HepG2 (cell line): ENCODE results near the gene GDF15. TPM values are rescaled to one million over a fixed set of nuclear protein-coding genes. Genes with fewer than 3 reads are reported as not detected.
A peak's percentile ranks its signal among the peaks of the same experiment; 100 is the strongest.

Experiments used
- BRD4 ChIP-seq: sonication (generic); formaldehyde crosslinking; IDR thresholded peaks from 2 replicates; pipeline ENCODE4 v1.4.0; 2020; ENCODE audit warnings: missing genetic modification reagents
- CEBPG ChIP-seq: IDR thresholded peaks from 2 replicates; pipeline ENCODE4 v1.6.1; 2016
- CHCHD3 ChIP-seq: sonication (generic); formaldehyde crosslinking; IDR thresholded peaks from 2 replicates; pipeline ENCODE4 v1.8.0; 2022; ENCODE audit warnings: mild to moderate bottlenecking, missing genetic modification reagents, moderate library complexity
- DNMT3B ChIP-seq: conservative IDR thresholded peaks from 2 replicates; pipeline ENCODE4 v1.6.1; 2016; ENCODE audit warnings: missing biosample characterization, control low read depth
- FOXK2 ChIP-seq: fragments of 450-650 bp; IDR thresholded peaks from 2 replicates; pipeline ENCODE4 v1.6.1; 2016
- FUBP1 ChIP-seq: sonication (generic); formaldehyde crosslinking; IDR thresholded peaks from 2 replicates; pipeline ENCODE4 v1.5.1; 2020; ENCODE audit warnings: missing genetic modification reagents, mild to moderate bottlenecking, borderline replicate concordance
- HNRNPLL ChIP-seq: fragments of 200-400 bp; formaldehyde crosslinking; IDR thresholded peaks from 2 replicates; pipeline ENCODE4 v1.6.1; 2017; ENCODE audit warnings: mild to moderate bottlenecking, low read depth, low read length; ENCODE audit not compliant: poor library complexity, severe bottlenecking
- LBX2 ChIP-seq: sonication (generic); formaldehyde crosslinking; IDR thresholded peaks from 2 replicates; pipeline ENCODE4 v1.5.0; 2020; ENCODE audit warnings: missing genetic modification reagents, mild to moderate bottlenecking, borderline replicate concordance
- LRRFIP1 ChIP-seq: sonication (generic); formaldehyde crosslinking; conservative IDR thresholded peaks from 2 replicates; pipeline ENCODE4 v1.4.0; 2020; ENCODE audit warnings: missing genetic modification reagents
- POGK ChIP-seq: sonication (generic); formaldehyde crosslinking; conservative IDR thresholded peaks from 2 replicates; pipeline ENCODE4 v1.8.0; 2022; ENCODE audit warnings: mild to moderate bottlenecking, moderate library complexity, missing genetic modification reagents
- SNAPC2 ChIP-seq: sonication (generic); formaldehyde crosslinking; IDR thresholded peaks from 2 replicates; pipeline ENCODE4 v1.8.1; 2022; ENCODE audit warnings: mild to moderate bottlenecking, missing genetic modification reagents
- STAT6 ChIP-seq: sonication (generic); formaldehyde crosslinking; IDR thresholded peaks from 2 replicates; pipeline ENCODE4 v1.4.0; 2020; ENCODE audit warnings: missing genetic modification reagents, mild to moderate bottlenecking, borderline replicate concordance
- TAF15 ChIP-seq: fragments of 200-400 bp; formaldehyde crosslinking; IDR thresholded peaks from one replicate; pipeline ENCODE4 v1.6.1; 2018; ENCODE audit warnings: mild to moderate bottlenecking, low read depth, low read length; ENCODE audit not compliant: poor library complexity, severe bottlenecking
- TFDP1 ChIP-seq: IDR thresholded peaks from 2 replicates; pipeline ENCODE4 v1.6.1; 2016; ENCODE audit warnings: missing compliant biosample characterization, missing genetic modification reagents, borderline replicate concordance
- TP53 ChIP-seq: sonication (generic); formaldehyde crosslinking; conservative IDR thresholded peaks from 2 replicates; pipeline ENCODE4 v1.4.0; 2020; ENCODE audit warnings: missing genetic modification reagents
- ZFP36L1 ChIP-seq: sonication (generic); formaldehyde crosslinking; IDR thresholded peaks from 2 replicates; pipeline ENCODE4 v1.8.0; 2022; ENCODE audit warnings: mild to moderate bottlenecking, missing genetic modification reagents, moderate library complexity
- ZNF607 ChIP-seq: sonication (generic); formaldehyde crosslinking; IDR thresholded peaks from 2 replicates; pipeline ENCODE4 v1.5.1; 2020; ENCODE audit warnings: missing genetic modification reagents, mild to moderate bottlenecking, borderline replicate concordance
- ZNF777 ChIP-seq: sonication (generic); formaldehyde crosslinking; IDR thresholded peaks from 2 replicates; pipeline ENCODE4 v1.4.0; 2020; ENCODE audit warnings: missing genetic modification reagents
- ZNF841 ChIP-seq: sonication (generic); formaldehyde crosslinking; IDR thresholded peaks from 2 replicates; pipeline ENCODE4 v1.8.1; 2023; ENCODE audit warnings: missing genetic modification reagents, borderline replicate concordance
- polyA plus RNA-seq, 8 experiments: library from polyadenylated mRNA; depleted of rRNA in 3 of 8; stranded (reverse) in 7 of 8; unstranded in 1 of 8; fragments of >200 nt; fragmentation: Illumina TruSeq in 4 of 8; extraction: Trizol in 4 of 8; gene quantifications; 2 replicates each; pipeline versions ENCODE4 v1.2.1 to v1.2.3, GENCODE V29; 2011 to 2016; ENCODE audit warnings: low read depth in 4 of 8, missing spikeins in 1 of 8, mixed read lengths in 1 of 8; ENCODE audit not compliant: insufficient read depth in 1 of 8
- total RNA-seq, 5 experiments: library from RNA; depleted of rRNA; stranded (reverse); fragments of >200 nt; fragmentation: Illumina TruSeq; extraction: Trizol; gene quantifications; 2 replicates each; pipeline ENCODE4 v1.2.3, GENCODE V29; 2016; ENCODE audit warnings: low read depth in 1 of 5

The GDF15 gene
- total and polyA plus RNA-seq, 2 of the 13 experiments (the other 11 are each of a cell fraction or from before 2014, with no cell fraction given): 146 to 422 TPM

- TF ChIP-seq ZNF841 (CRISPR knock-in tag) (0 out of 2 replicates have a peak, but pooled peaks have one; percentile 46), STAT6 (CRISPR knock-in tag) (no peak), ZFP36L1 (CRISPR knock-in tag) (no peak), DNMT3B (CRISPR knock-in tag) (no peak), FUBP1 (CRISPR knock-in tag) (no peak), CHCHD3 (CRISPR knock-in tag) (no peak), LBX2 (CRISPR knock-in tag) (no peak), POGK (CRISPR knock-in tag) (no peak), TFDP1 (peak; percentile 78; the same call in 1 of the 2 replicates), HNRNPLL (peak; percentile 89), TAF15 (no peak), TP53 (no peak), FOXK2 (no peak), CEBPG (no peak), BRD4 (no peak), LRRFIP1 (CRISPR knock-in tag) (no peak), SNAPC2 (CRISPR knock-in tag) (no peak), ZNF777 (CRISPR knock-in tag) (peak; percentile 88), ZNF607 (CRISPR knock-in tag) (no peak)
These were observed 30.9 kb downstream of the GDF15 start (continued) for GRCh38 chr19:18416778-18417249.
